Adrenal gland (tissue), 5 donors: ENCODE measurements around the gene CUL3.

Experiments
- POLR2A ChIP-seq, 2 donors: fragments of 450-650 bp; IDR thresholded peaks; one replicate each; pipeline ENCODE4 v1.6.1; 2017; ENCODE audit warnings: antibody characterized with exemption in 2 of 2, mild to moderate bottlenecking in 2 of 2, moderate library complexity in 1 of 2
- TF ChIP-seq, protein P1 (sequence below), 6 experiments: fragments of 450-650 bp in 4 of 6; fragments of 200-600 bp in 2 of 6; sonication (generic) in 1 of 6; IDR thresholded peaks; 1 replicate in 5 of 6; 2 replicates in 1 of 6; pipeline versions ENCODE4 v1.5.1 to v1.8.0; 2016 to 2021; ENCODE audit warnings: antibody characterized with exemption in 6 of 6, mild to moderate bottlenecking in 2 of 6, moderate library complexity in 1 of 6
- donor health status: DM: no; HTN: no; CAD: no.

DNA sequence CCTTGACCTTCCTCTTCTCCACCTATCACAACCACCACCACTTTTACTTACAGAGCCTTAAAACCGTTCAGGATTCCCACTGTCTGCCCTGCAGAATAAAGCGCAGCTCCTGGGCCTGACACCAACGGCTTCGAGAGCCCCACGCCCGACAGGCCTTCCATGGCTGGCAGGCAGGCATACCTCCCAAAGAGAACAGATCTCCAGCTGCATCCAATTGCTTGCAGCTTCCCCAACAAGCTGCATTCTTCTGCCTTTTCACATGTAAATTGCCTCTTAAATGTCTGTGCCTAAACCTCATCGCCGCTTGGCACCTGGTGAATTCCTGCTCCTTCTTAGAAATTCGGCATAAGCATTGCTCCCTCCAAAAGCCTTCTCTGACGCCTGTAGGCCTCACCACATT lies 151.7 kb downstream of the CUL3 start:
- TF ChIP-seq, protein P1, sequence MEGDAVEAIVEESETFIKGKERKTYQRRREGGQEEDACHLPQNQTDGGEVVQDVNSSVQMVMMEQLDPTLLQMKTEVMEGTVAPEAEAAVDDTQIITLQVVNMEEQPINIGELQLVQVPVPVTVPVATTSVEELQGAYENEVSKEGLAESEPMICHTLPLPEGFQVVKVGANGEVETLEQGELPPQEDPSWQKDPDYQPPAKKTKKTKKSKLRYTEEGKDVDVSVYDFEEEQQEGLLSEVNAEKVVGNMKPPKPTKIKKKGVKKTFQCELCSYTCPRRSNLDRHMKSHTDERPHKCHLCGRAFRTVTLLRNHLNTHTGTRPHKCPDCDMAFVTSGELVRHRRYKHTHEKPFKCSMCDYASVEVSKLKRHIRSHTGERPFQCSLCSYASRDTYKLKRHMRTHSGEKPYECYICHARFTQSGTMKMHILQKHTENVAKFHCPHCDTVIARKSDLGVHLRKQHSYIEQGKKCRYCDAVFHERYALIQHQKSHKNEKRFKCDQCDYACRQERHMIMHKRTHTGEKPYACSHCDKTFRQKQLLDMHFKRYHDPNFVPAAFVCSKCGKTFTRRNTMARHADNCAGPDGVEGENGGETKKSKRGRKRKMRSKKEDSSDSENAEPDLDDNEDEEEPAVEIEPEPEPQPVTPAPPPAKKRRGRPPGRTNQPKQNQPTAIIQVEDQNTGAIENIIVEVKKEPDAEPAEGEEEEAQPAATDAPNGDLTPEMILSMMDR (IDR thresholded peaks at IDR 0.05): no peak
- TF ChIP-seq POLR2A (IDR thresholded peaks at IDR 0.05): no peak
